Activated CD4-positive, CD25-positive, alpha-beta regulatory T cell treated with anti-CD3 and anti-CD28 coated beads, Interleukin-2, amount 50 U/mL, for 72 hours (primary cell): Measurements from ENCODE around the gene PMAIP1.
"Not testable (repeated sequence)": the region's sequence is repeated elsewhere in the genome, so short reads cannot be mapped to it uniquely, and the experiment has no call there.

Experiments
- DNase-seq: peaks from one replicate; pipeline ENCODE4 v3.0.0; 2021

Gene PMAIP1

GRCh38 chr18:59899298-59900221 is at the start of gene PMAIP1:
Gene PMAIP1, plus strand, starts transcription at chr18:59899996. Its CDS starts 182 bp downstream, at chr18:59900178.
- peak; percentile 82 for DNase-seq

GRCh38 chr18:59851784-59852399 is 47.9 kb upstream of the PMAIP1 start:
- DNase-seq = no peak

GRCh38 chr18:59852548-59852947 is 47.2 kb upstream of the PMAIP1 start:
- DNase-seq = no peak

GRCh38 chr18:59853380-59853779 is 46.4 kb upstream of the PMAIP1 start:
- no peak for DNase-seq

GRCh38 chr18:59853988-59854387 is 45.8 kb upstream of the PMAIP1 start:
- not testable (repeated sequence) for DNase-seq

GRCh38 chr18:59861009-59861408 is 38.8 kb upstream of the PMAIP1 start:
- DNase-seq = no peak

- DNase-seq = no peak
Measured at GRCh38 chr18:59861963-59862819, 37.6 kb upstream of the PMAIP1 start.

GRCh38 chr18:59865241-59865986 is 34.4 kb upstream of the PMAIP1 start:
- no peak for DNase-seq

GRCh38 chr18:59866551-59867269 is 33.1 kb upstream of the PMAIP1 start:
- DNase-seq = no peak

- no peak for DNase-seq
Measured at GRCh38 chr18:59867337-59868104, 32.3 kb upstream of the PMAIP1 start.

- DNase-seq = no peak
Measured at GRCh38 chr18:59870623-59871130, 29.1 kb upstream of the PMAIP1 start.

GRCh38 chr18:59871711-59872362 is 28.0 kb upstream of the PMAIP1 start:
- DNase-seq = no peak

- no peak for DNase-seq
Measured at GRCh38 chr18:59873641-59874040, 26.2 kb upstream of the PMAIP1 start.

GRCh38 chr18:59874166-59874565 is 25.6 kb upstream of the PMAIP1 start:
- DNase-seq = no peak

GRCh38 chr18:59876310-59876626 is 23.5 kb upstream of the PMAIP1 start:
- no peak for DNase-seq

GRCh38 chr18:59877361-59877760 is 22.4 kb upstream of the PMAIP1 start:
- DNase-seq = no peak

- DNase-seq = no peak
Measured at GRCh38 chr18:59878644-59879043, 21.2 kb upstream of the PMAIP1 start.

GRCh38 chr18:59881728-59882656 is 17.8 kb upstream of the PMAIP1 start:
- no peak for DNase-seq

- no peak for DNase-seq
Measured at GRCh38 chr18:59884351-59884750, 15.4 kb upstream of the PMAIP1 start.
